Bronchial epithelial cell (primary cell): ENCODE data around the gene ATP4B. TPM values are rescaled to one million over a fixed set of nuclear protein-coding genes. Genes with fewer than 3 reads are reported as not detected.

Experiments
- DNase-seq: peaks from one replicate; pipeline ENCODE4 v3.0.0-alpha.2; 2010; ENCODE audit warnings: low read depth
- FAIRE-seq: peaks from 2 replicates; lab custom pipeline; 2011; peaks lifted over from hg19 to GRCh38; lab: Jason Lieb, UNC
- H3K27me3 ChIP-seq: 2 replicates; pipeline ENCODE4 v1.5.1; 2011; ENCODE audit warnings: low read length; ENCODE audit not compliant: control insufficient read depth, insufficient read depth
- H3K36me3 ChIP-seq: 2 replicates; pipeline ENCODE4 v1.5.1; 2011; ENCODE audit warnings: low read length; ENCODE audit not compliant: control insufficient read depth, insufficient read depth
- H3K4me3 ChIP-seq: 2 replicates; pipeline ENCODE4 v1.5.1; 2011; ENCODE audit warnings: mild to moderate bottlenecking, low read depth, low read length, control low read depth
- total RNA-seq: library from RNA; depleted of rRNA; stranded (reverse); fragments of >200 nt; gene quantifications from 2 replicates; pipeline ENCODE4 v1.2.1, GENCODE V29; 2014
- TF ChIP-seq, protein P1 (sequence below): IDR thresholded peaks from 2 replicates; pipeline ENCODE4 v1.5.1; 2011; ENCODE audit warnings: mild to moderate bottlenecking, moderate library complexity, low read length, control low read depth, inconsistent platforms; ENCODE audit not compliant: insufficient read depth, severe bottlenecking

Gene ATP4B
- total RNA-seq, 1 donor from 2014 or later = not detected

DNA sequence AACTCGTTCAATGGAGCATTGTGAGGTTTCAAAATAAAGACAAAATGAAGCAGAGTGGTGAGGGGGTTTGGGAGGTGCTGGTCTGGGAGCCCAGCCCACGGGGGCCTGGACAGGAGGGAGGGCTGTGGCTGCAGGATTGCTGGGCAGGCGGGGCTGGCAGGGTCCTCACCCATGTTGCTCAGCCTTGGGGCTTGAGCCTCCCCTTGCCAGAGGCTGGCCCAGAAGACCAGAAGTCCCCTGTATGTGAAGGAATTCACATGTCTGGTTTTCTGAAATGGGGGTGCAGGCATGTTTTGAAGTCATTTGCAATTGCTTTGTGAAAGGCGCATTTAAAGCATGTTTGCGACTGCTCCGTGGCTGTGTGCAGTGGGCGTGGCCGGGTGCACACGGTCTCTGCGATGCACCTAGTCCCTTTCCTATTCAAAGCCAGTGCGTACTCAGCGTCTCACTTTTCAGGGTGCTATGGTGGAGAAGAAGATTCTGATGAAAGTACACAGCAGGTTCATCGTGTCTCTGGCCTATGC is 11.3 kb upstream of the ATP4B start:
- FAIRE-seq (no peak), DNase-seq (no peak)
- Histone ChIP-seq H3K27me3 (peaks cover 4% of the 10 kb centered on the region), H3K36me3 (no peaks in the 10 kb centered on the region), H3K4me3 (no peak overlapping the region)
- TF ChIP-seq, protein P1, sequence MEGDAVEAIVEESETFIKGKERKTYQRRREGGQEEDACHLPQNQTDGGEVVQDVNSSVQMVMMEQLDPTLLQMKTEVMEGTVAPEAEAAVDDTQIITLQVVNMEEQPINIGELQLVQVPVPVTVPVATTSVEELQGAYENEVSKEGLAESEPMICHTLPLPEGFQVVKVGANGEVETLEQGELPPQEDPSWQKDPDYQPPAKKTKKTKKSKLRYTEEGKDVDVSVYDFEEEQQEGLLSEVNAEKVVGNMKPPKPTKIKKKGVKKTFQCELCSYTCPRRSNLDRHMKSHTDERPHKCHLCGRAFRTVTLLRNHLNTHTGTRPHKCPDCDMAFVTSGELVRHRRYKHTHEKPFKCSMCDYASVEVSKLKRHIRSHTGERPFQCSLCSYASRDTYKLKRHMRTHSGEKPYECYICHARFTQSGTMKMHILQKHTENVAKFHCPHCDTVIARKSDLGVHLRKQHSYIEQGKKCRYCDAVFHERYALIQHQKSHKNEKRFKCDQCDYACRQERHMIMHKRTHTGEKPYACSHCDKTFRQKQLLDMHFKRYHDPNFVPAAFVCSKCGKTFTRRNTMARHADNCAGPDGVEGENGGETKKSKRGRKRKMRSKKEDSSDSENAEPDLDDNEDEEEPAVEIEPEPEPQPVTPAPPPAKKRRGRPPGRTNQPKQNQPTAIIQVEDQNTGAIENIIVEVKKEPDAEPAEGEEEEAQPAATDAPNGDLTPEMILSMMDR = no peak

- Histone ChIP-seq H3K4me3 (no peak overlapping the region), H3K36me3 (no peaks in the 10 kb centered on the region), H3K27me3 (peaks cover 4% of the 10 kb centered on the region)
- DNase-seq = no peak
- TF ChIP-seq, protein P1 = no peak
- no peak for FAIRE-seq
Observed at GRCh38 chr13:113668491-113668971, 10.5 kb upstream of the ATP4B start.

GRCh38 chr13:113667771-113668490 is 9.9 kb upstream of the ATP4B start:
- Histone ChIP-seq H3K4me3 (no peak overlapping the region), H3K36me3 (no peaks in the 10 kb centered on the region), H3K27me3 (peaks cover 4% of the 10 kb centered on the region)
- TF ChIP-seq, protein P1 = no peak
- FAIRE-seq (no peak), DNase-seq (no peak)

DNA sequence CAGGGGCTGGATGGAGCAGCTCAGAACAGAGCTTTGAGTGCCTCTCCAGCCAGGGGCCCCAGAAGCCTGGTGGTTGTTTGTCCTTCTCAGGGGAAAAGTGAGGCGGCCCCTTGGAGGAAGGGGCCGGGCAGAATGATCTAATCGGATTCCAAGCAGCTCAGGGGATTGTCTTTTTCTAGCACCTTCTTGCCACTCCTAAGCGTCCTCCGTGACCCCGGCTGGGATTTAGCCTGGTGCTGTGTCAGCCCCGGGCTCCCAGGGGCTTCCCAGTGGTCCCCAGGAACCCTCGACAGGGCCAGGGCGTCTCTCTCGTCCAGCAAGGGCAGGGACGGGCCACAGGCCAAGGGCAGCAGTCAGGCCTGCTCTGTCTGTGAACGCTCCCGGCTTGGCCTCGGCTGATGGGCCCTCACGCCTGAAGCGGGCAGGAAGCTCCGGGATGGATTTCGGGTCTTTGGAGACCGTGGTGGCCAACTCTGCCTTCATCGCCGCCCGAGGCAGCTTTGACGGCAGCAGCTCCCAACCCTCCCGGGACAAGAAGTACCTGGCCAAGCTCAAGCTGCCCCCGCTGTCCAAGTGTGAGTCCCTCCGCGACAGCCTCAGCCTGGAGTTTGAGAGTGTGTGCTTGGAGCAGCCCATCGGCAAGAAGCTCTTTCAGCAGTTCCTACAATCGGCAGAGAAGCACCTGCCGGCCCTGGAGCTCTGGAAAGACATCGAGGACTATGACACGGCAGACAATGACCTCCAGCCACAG is 9.1 kb upstream of the ATP4B start, which contains the start of gene GRK1:
Gene GRK1 (plus strand): TSS at position 269 of the 751 bp plus-strand sequence. CDS start 168 bp downstream, at position 437.
- no peak for FAIRE-seq
- TF ChIP-seq, protein P1 = no peak

DNA sequence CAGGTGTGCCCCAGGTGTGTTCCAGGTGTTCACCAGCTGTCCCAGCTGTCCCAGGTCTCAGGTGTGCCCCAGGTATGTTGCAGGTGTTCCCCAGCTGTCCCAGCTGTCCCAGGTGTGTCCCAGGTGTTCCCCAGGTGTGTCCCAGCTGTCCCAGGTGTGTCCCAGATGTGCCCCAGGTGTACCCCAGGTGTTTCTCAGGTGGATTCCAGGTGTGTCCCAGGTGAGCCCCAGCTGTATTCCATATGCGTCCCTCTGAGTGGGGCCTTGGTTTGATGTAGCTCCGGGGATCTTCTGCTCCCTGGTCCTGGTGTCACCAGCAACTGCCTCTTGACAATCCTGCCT is 8.3 kb upstream of the ATP4B start:
- TF ChIP-seq, protein P1 = no peak
- Histone ChIP-seq H3K36me3 (no peaks in the 10 kb centered on the region), H3K27me3 (peaks cover 4% of the 10 kb centered on the region), H3K4me3 (no peak overlapping the region)
- FAIRE-seq = no peak
- DNase-seq = no peak

More for the DNA sequence above, 9.1 kb upstream of the ATP4B start, which contains the start of gene GRK1:
- Histone ChIP-seq H3K36me3 (no peaks in the 10 kb centered on the region), H3K27me3 (peaks cover 4% of the 10 kb centered on the region), H3K4me3 (no peak within 1 kb of the TSS)
- DNase-seq = no peak
